GM23338 (cell line): ENCODE results near the gene VRK3. TPM values are rescaled to one million over a fixed set of nuclear protein-coding genes. Genes with fewer than 3 reads are reported as not detected.

Source experiments
- ATAC-seq: fragments of 200-7000 bp; cut with Tn5 transposase; 3 replicates; pipeline ENCODE4 v1.9.1; 2020
- DNase-seq: peaks from one replicate; pipeline ENCODE4 v3.0.0-alpha.2; 2015; ENCODE audit warnings: low spot score
- H2AFZ ChIP-seq: fragments of 200-600 bp; sonication (generic); 2 replicates; pipeline ENCODE4 v1.8.0; 2016; ENCODE audit warnings: antibody characterized with exemption, mild to moderate bottlenecking, moderate library complexity
- H3F3A ChIP-seq: fragments of 200-600 bp; sonication (generic); replicated peaks from 2 replicates; pipeline ENCODE4 v1.8.0; 2017; ENCODE audit warnings: antibody characterized with exemption, mixed run types, low read depth
- H3K27ac ChIP-seq: fragments of 200-600 bp; sonication (generic); 2 replicates; pipeline ENCODE4 v1.6.1; 2016; ENCODE audit warnings: low read depth
- H3K27me3 ChIP-seq: fragments of 200-600 bp; sonication (generic); 2 replicates; pipeline ENCODE4 v1.8.0; 2016; ENCODE audit warnings: mild to moderate bottlenecking, mixed run types, moderate library complexity; ENCODE audit not compliant: insufficient read depth
- H3K36me3 ChIP-seq: fragments of 200-600 bp; sonication (generic); 2 replicates; pipeline ENCODE4 v1.8.0; 2016; ENCODE audit warnings: mild to moderate bottlenecking; ENCODE audit not compliant: insufficient read depth
- H3K4me1 ChIP-seq: fragments of 200-600 bp; sonication (generic); 2 replicates; pipeline ENCODE4 v1.8.0; 2016; ENCODE audit warnings: mild to moderate bottlenecking, moderate library complexity; ENCODE audit not compliant: insufficient read depth
- H3K4me2 ChIP-seq: fragments of 200-600 bp; sonication (generic); 2 replicates; pipeline ENCODE4 v1.7.1; 2017; ENCODE audit warnings: mixed run types
- H3K4me3 ChIP-seq: fragments of 200-600 bp; sonication (generic); 2 replicates; pipeline ENCODE4 v1.6.1; 2016; ENCODE audit warnings: mixed run types
- H3K79me2 ChIP-seq: fragments of 200-600 bp; sonication (generic); replicated peaks from 2 replicates; pipeline ENCODE4 v1.8.0; 2017; ENCODE audit warnings: mild to moderate bottlenecking; ENCODE audit not compliant: insufficient read depth
- H3K9me2 ChIP-seq: fragments of 200-600 bp; sonication (generic); 2 replicates; pipeline ENCODE4 v1.8.0; 2017; ENCODE audit not compliant: insufficient read depth
- H4K20me1 ChIP-seq: fragments of 200-600 bp; sonication (generic); replicated peaks from 2 replicates; pipeline ENCODE4 v1.8.0; 2017; ENCODE audit warnings: mild to moderate bottlenecking; ENCODE audit not compliant: insufficient read depth
- H3K27ac Mint-ChIP-seq: 2 replicates; pipeline ENCODE4 v1.8.0; 2020; ENCODE audit warnings: inconsistent platforms, mild to moderate bottlenecking, moderate library complexity, mixed read lengths
- H3K27me3 Mint-ChIP-seq: 3 replicates; pipeline ENCODE4 v1.8.0; 2022; ENCODE audit warnings: low read depth, mild to moderate bottlenecking, moderate library complexity, mixed read lengths, inconsistent platforms; ENCODE audit not compliant: insufficient read depth, poor library complexity
- H3K36me3 Mint-ChIP-seq: 3 replicates; pipeline ENCODE4 v1.8.0; 2021; ENCODE audit warnings: low read depth, mild to moderate bottlenecking, inconsistent platforms, moderate library complexity, mixed read lengths
- H3K4me1 Mint-ChIP-seq: 3 replicates; pipeline ENCODE4 v1.8.0; 2020; ENCODE audit warnings: mild to moderate bottlenecking, inconsistent platforms, mixed read lengths
- H3K4me3 Mint-ChIP-seq: 3 replicates; pipeline ENCODE4 v1.8.0; 2021; ENCODE audit warnings: moderate library complexity, mild to moderate bottlenecking, inconsistent platforms, mixed read lengths
- H3K9me3 Mint-ChIP-seq: 3 replicates; pipeline ENCODE4 v1.8.0; 2020; ENCODE audit warnings: moderate library complexity, mild to moderate bottlenecking, inconsistent platforms, mixed read lengths
- EZH2 ChIP-seq: fragments of 200-600 bp; sonication (generic); IDR thresholded peaks from one replicate; pipeline ENCODE4 v1.8.0; 2017; ENCODE audit warnings: antibody characterized with exemption, mild to moderate bottlenecking, low read depth; ENCODE audit not compliant: unreplicated experiment
- JUNB ChIP-seq: IDR thresholded peaks from one replicate; pipeline ENCODE4 v1.6.1; 2016; ENCODE audit warnings: antibody characterized with exemption; ENCODE audit not compliant: unreplicated experiment
- NANOG ChIP-seq: IDR thresholded peaks from 2 replicates; pipeline ENCODE4 v1.6.1; 2016; ENCODE audit warnings: antibody characterized with exemption, borderline replicate concordance
- STAT1 ChIP-seq: IDR thresholded peaks from one replicate; pipeline ENCODE4 v1.6.1; 2016; ENCODE audit warnings: antibody characterized with exemption; ENCODE audit not compliant: unreplicated experiment
- ZNF114 ChIP-seq: fragments of 250-450 bp; sonication (Bioruptor Pico); IDR thresholded peaks from 2 replicates; pipeline ENCODE4 v1.5.0; 2020; ENCODE audit warnings: mild to moderate bottlenecking, moderate library complexity
- ZNF331 ChIP-seq: fragments of 250-450 bp; sonication (Bioruptor Pico); IDR thresholded peaks from 2 replicates; pipeline ENCODE4 v1.5.0; 2020; ENCODE audit warnings: low read depth, mild to moderate bottlenecking, moderate library complexity
- ZNF462 ChIP-seq: fragments of 250-450 bp; sonication (Bioruptor Pico); IDR thresholded peaks from 2 replicates; pipeline ENCODE4 v1.5.0; 2020; ENCODE audit warnings: mild to moderate bottlenecking, moderate library complexity
- polyA plus RNA-seq: library from polyadenylated mRNA; unstranded; fragments of >200 nt; fragmentation: Nextera tagmentation; extraction: Ambion mirVana; gene quantifications from 2 replicates; pipeline ENCODE4 v1.2.1, GENCODE V29; 2016
- total RNA-seq: library from RNA; depleted of rRNA; stranded (reverse); fragments of >200 nt; shearing (Covaris generic); gene quantifications from 2 replicates; pipeline ENCODE4 v1.2.3, GENCODE V29; 2014

Gene VRK3
- total and polyA plus RNA-seq, 2 experiments from 2014 or later: 17.4 to 29.1 TPM

- no peak for TF ChIP-seq ZNF462 (CRISPR knock-in tag)
- TF ChIP-seq EZH2: no peak
- TF ChIP-seq ZNF331 (CRISPR knock-in tag): no peak
- TF ChIP-seq JUNB: no peak
- no peak for TF ChIP-seq NANOG
Observed at GRCh38 chr19:50039968-50040367, 14.8 kb upstream of the VRK3 start (continued).

GRCh38 chr19:50036908-50037307 is 11.7 kb upstream of the VRK3 start:
- no peaks in the 10 kb centered on the region for H3K27me3 Mint-ChIP-seq
- Histone ChIP-seq H3K4me3 (no peak overlapping the region), H3K4me1 (no peaks in the 10 kb centered on the region), H3K9me2 (no peaks in the 10 kb centered on the region), H3K36me3 (peaks cover 5% of the 10 kb centered on the region), H3K27me3 (no peaks in the 10 kb centered on the region), H3F3A (no peaks in the 10 kb centered on the region), H2AFZ (no peak overlapping the region), H3K4me2 (no peak overlapping the region), H4K20me1 (peaks cover 11% of the 10 kb centered on the region; the same call in 1 of the 2 replicates), H3K79me2 (0 out of 2 replicates have a peak, but pooled peaks cover 5% of the 10 kb centered on the region), H3K27ac (no peak overlapping the region)
- H3K36me3 Mint-ChIP-seq: peaks cover 88% of the 10 kb centered on the region
- H3K9me3 Mint-ChIP-seq: peaks cover 29% of the 10 kb centered on the region
- no peaks in the 10 kb centered on the region for H3K4me1 Mint-ChIP-seq
- DNase-seq: no peak
- TF ChIP-seq ZNF114 (CRISPR knock-in tag) (no peak), ZNF331 (CRISPR knock-in tag) (no peak), JUNB (no peak), EZH2 (no peak), ZNF462 (CRISPR knock-in tag) (no peak), STAT1 (no peak)
- no peak for ATAC-seq
- no peak overlapping the region for H3K4me3 Mint-ChIP-seq
- no peak overlapping the region for H3K27ac Mint-ChIP-seq
